HCT116 (cell line): ENCODE data around the gene LINGO3. TPM values are rescaled to one million over a fixed set of nuclear protein-coding genes. Genes with fewer than 3 reads are reported as not detected.

Experiments
- ATAC-seq: fragments of 200-7000 bp; cut with Tn5 transposase; 2 replicates; pipeline ENCODE4 v1.9.1; 2020; ENCODE audit warnings: mild to moderate bottlenecking, moderate library complexity
- BruUV-seq: library from RNA; stranded (reverse); fragments of 400-500 nt; replicated peaks from 2 replicates; lab custom pipeline; 2021; lab: Mats Ljungman, UMichigan
- CTCF ChIA-PET: fragments of 300-600 bp; sonication (Branson Sonifier 250); formaldehyde crosslinking; loops from one replicate; lab custom pipeline; 2021; ENCODE audit warnings: antibody characterized with exemption; lab: Charles Lee
- POLR2A ChIA-PET: fragments of 300-600, 350-600 bp; sonication (Branson Sonifier 250); formaldehyde crosslinking; loops from one replicate; lab custom pipeline; 2021; ENCODE audit warnings: antibody characterized with exemption; lab: Charles Lee
- RAD21 ChIA-PET, 2 experiments: fragments of 300-600 bp; sonication (Branson Sonifier 250); formaldehyde crosslinking; loops; one replicate each; lab custom pipeline; 2023; ENCODE audit warnings: low total read pairs in 2 of 2; ENCODE audit not compliant: uncharacterized antibody in 2 of 2, unreplicated experiment in 2 of 2, low non-redundant PET in 1 of 2; lab: Charles Lee
- DNase-seq: peaks from one replicate; pipeline ENCODE4 v3.0.0-alpha.2; 2010; ENCODE audit warnings: low read depth, low spot score
- H2AFZ ChIP-seq: fragments of 200-600 bp; shearing (Covaris generic), sonication (generic); 2 replicates; pipeline ENCODE4 v1.6.1; 2017; ENCODE audit warnings: low read depth, mixed run types, mixed read lengths, antibody characterized with exemption, low read length; ENCODE audit not compliant: poor library complexity, severe bottlenecking
- H3K27ac ChIP-seq: 2 replicates; pipeline ENCODE4 v1.5.1; 2012; ENCODE audit warnings: low read depth, low read length
- H3K27me3 ChIP-seq: fragments of 200-600 bp; sonication (generic); 2 replicates; pipeline ENCODE4 v1.6.1; 2016; ENCODE audit warnings: mixed run types, low read length, mixed read lengths; ENCODE audit not compliant: insufficient read depth
- H3K36me3 ChIP-seq, 2 experiments: fragments of 200-500 bp in 1 of 2; fragments of 200-600 bp in 1 of 2; sonication (Bioruptor generic) in 1 of 2; sonication (generic) in 1 of 2; 2 replicates each; pipeline versions ENCODE4 v1.5.1 to v1.6.1; 2014 to 2016; ENCODE audit warnings: low read length in 2 of 2, inconsistent platforms in 1 of 2, mixed read lengths in 1 of 2, mixed run types in 1 of 2; ENCODE audit not compliant: insufficient read depth in 2 of 2, control insufficient read depth in 1 of 2
- H3K4me1 ChIP-seq, 2 experiments: fragments of 200-600 bp in 1 of 2; sonication (generic) in 1 of 2; 2 replicates each; pipeline versions ENCODE4 v1.5.1 to v1.6.1; 2012 to 2017; ENCODE audit warnings: low read length in 2 of 2, inconsistent platforms in 1 of 2, mild to moderate bottlenecking in 1 of 2, mixed read lengths in 1 of 2, mixed run types in 1 of 2, moderate library complexity in 1 of 2; ENCODE audit not compliant: insufficient read depth in 2 of 2, control insufficient read depth in 1 of 2
- H3K4me2 ChIP-seq: fragments of 200-600 bp; sonication (generic); 2 replicates; pipeline ENCODE4 v1.6.1; 2017; ENCODE audit warnings: mixed run types, low read length, mixed read lengths
- H3K4me3 ChIP-seq, 2 experiments: fragments of 200-600 bp in 1 of 2; sonication (generic) in 1 of 2; replicated peaks in 1 of 2; 2 replicates each; pipeline ENCODE4 v1.5.1; 2011 to 2016; ENCODE audit warnings: low read length in 2 of 2, control low read depth in 1 of 2, low read depth in 1 of 2, mild to moderate bottlenecking in 1 of 2, mixed read lengths in 1 of 2, mixed run types in 1 of 2
- H3K79me2 ChIP-seq: fragments of 200-600 bp; sonication (generic); 2 replicates; pipeline ENCODE4 v1.6.1; 2017; ENCODE audit warnings: mild to moderate bottlenecking, mixed run types, low read length, moderate library complexity, mixed read lengths; ENCODE audit not compliant: insufficient read depth
- H3K9ac ChIP-seq: fragments of 200-600 bp; sonication (generic); 2 replicates; pipeline ENCODE4 v1.6.1; 2016; ENCODE audit warnings: low read length, mixed read lengths
- H3K9me2 ChIP-seq: fragments of 200-600 bp; sonication (generic), shearing (Covaris generic); 2 replicates; pipeline ENCODE4 v1.6.1; 2017; ENCODE audit warnings: mixed run types, mild to moderate bottlenecking, moderate library complexity; ENCODE audit not compliant: insufficient read depth
- H3K9me3 ChIP-seq, 2 experiments: fragments of 200-500 bp in 1 of 2; fragments of 200-600 bp in 1 of 2; sonication (Bioruptor generic) in 1 of 2; sonication (generic) in 1 of 2; 2 replicates each; pipeline ENCODE4 v1.6.1; 2014 to 2017; ENCODE audit warnings: low read length in 2 of 2, mixed read lengths in 2 of 2, inconsistent platforms in 1 of 2, low read depth in 1 of 2, mild to moderate bottlenecking in 1 of 2, mixed run types in 1 of 2, moderate library complexity in 1 of 2; ENCODE audit not compliant: control insufficient read depth in 1 of 2, insufficient read depth in 1 of 2
- H4K20me1 ChIP-seq: fragments of 200-600 bp; sonication (generic), shearing (Covaris generic); 2 replicates; pipeline ENCODE4 v1.6.1; 2017; ENCODE audit warnings: mixed run types, mild to moderate bottlenecking, moderate library complexity; ENCODE audit not compliant: insufficient read depth
- CEBPB ChIP-seq: IDR thresholded peaks from 2 replicates; pipeline ENCODE4 v1.6.1; 2012; ENCODE audit warnings: low read depth
- EGR1 ChIP-seq: IDR thresholded peaks from 2 replicates; pipeline ENCODE4 v1.6.1; 2012; ENCODE audit warnings: low read depth
- ELF1 ChIP-seq: IDR thresholded peaks from 2 replicates; pipeline ENCODE4 v1.6.1; 2012; ENCODE audit warnings: low read depth, borderline replicate concordance
- EZH2 ChIP-seq: fragments of 200-600 bp; sonication (generic); IDR thresholded peaks from 2 replicates; pipeline ENCODE4 v1.6.1; 2017; ENCODE audit warnings: antibody characterized with exemption, mixed run types
- EZH2phosphoT487 ChIP-seq: fragments of 200-600 bp; IDR thresholded peaks from 2 replicates; pipeline ENCODE4 v1.6.1; 2018; ENCODE audit warnings: antibody characterized with exemption, borderline replicate concordance
- FOSL1 ChIP-seq: IDR thresholded peaks from 2 replicates; pipeline ENCODE4 v1.6.1; 2012; ENCODE audit warnings: low read depth
- JUND ChIP-seq: IDR thresholded peaks from 2 replicates; pipeline ENCODE4 v1.6.1; 2012
- POLR2A ChIP-seq: IDR thresholded peaks from 2 replicates; pipeline ENCODE4 v1.7.0; 2011; ENCODE audit warnings: borderline replicate concordance; ENCODE audit not compliant: insufficient read depth, insufficient read length; ENCODE audit errors: extremely low read depth
- POLR2AphosphoS5 ChIP-seq: IDR thresholded peaks from 2 replicates; pipeline ENCODE4 v1.6.1; 2011; ENCODE audit warnings: mild to moderate bottlenecking, low read depth, low read length, moderate library complexity
- REST ChIP-seq: IDR thresholded peaks from 2 replicates; pipeline ENCODE4 v1.6.1; 2012; ENCODE audit warnings: low read depth
- SIN3A ChIP-seq: IDR thresholded peaks from 2 replicates; pipeline ENCODE4 v1.6.1; 2012; ENCODE audit warnings: low read depth
- SP1 ChIP-seq: IDR thresholded peaks from 2 replicates; pipeline ENCODE4 v1.6.1; 2012; ENCODE audit warnings: low read depth
- YY1 ChIP-seq: IDR thresholded peaks from 2 replicates; pipeline ENCODE4 v1.6.1; 2011; ENCODE audit warnings: low read length, low read depth, moderate library complexity, mild to moderate bottlenecking; ENCODE audit not compliant: insufficient replicate concordance; ENCODE audit errors: extremely low read depth
- ZFX ChIP-seq: fragments of 450-650 bp; IDR thresholded peaks from 2 replicates; pipeline ENCODE4 v1.6.1; 2017
- ZNF274 ChIP-seq: fragments of 200-500 bp; sonication (Bioruptor generic); IDR thresholded peaks from 2 replicates; pipeline ENCODE4 v1.6.1; 2014; ENCODE audit warnings: mild to moderate bottlenecking, low read depth, low read length, inconsistent platforms
- intact Hi-C: fragments of 100-400 bp; cut with micrococcal nuclease; formaldehyde crosslinking; loops from 2 replicates; pipeline ENCODE4 v1.10.0; 2022
- total RNA-seq: library from RNA; stranded (reverse); gene quantifications from one replicate; pipeline ENCODE4 v1.2.1, GENCODE V29; 2021; ENCODE audit not compliant: unreplicated experiment
- TF ChIP-seq, protein P1 (sequence below): IDR thresholded peaks from 2 replicates; pipeline ENCODE4 v1.6.1; 2012

The LINGO3 gene
- total RNA-seq, 1 experiment from 2014 or later: not detected

GRCh38 chr19:2303211-2303798 lies 4.6 kb downstream of the LINGO3 start:
- Histone ChIP-seq H3K4me3 (no peak overlapping the region), H3K9me2 (no peaks in the 10 kb centered on the region), H3K9me3 (no peaks in the 10 kb centered on the region), H3K4me1 (no peaks in the 10 kb centered on the region), H3K36me3 (no peaks in the 10 kb centered on the region), H2AFZ (no peak overlapping the region), H4K20me1 (no peaks in the 10 kb centered on the region), H3K79me2 (no peaks in the 10 kb centered on the region), H3K4me2 (no peak overlapping the region), H3K27ac (no peak overlapping the region), H3K9ac (no peak overlapping the region), H3K27me3 (no peaks in the 10 kb centered on the region)
- CTCF ChIA-PET: no interaction called here
- TF ChIP-seq POLR2AphosphoS5: no peak
- TF ChIP-seq EZH2phosphoT487: no peak
- no peak for TF ChIP-seq CEBPB
- TF ChIP-seq, protein P1, sequence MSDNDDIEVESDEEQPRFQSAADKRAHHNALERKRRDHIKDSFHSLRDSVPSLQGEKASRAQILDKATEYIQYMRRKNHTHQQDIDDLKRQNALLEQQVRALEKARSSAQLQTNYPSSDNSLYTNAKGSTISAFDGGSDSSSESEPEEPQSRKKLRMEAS: no peak
- TF ChIP-seq REST: no peak
- TF ChIP-seq SP1: no peak
- TF ChIP-seq SIN3A: no peak
- TF ChIP-seq ZFX: no peak
- no peak for TF ChIP-seq FOSL1
- no peak for TF ChIP-seq ELF1
- no peak for TF ChIP-seq EZH2
- TF ChIP-seq YY1: no peak
- no peak for TF ChIP-seq JUND
- no peak for TF ChIP-seq ZNF274
- no peak for TF ChIP-seq POLR2A
- TF ChIP-seq EGR1: no peak
- POLR2A ChIA-PET: no interaction called here
- DNase-seq (no peak), ATAC-seq (no peak)
- intact Hi-C loops: no loop called here
- no TSS peak for BruUV-seq
- RAD21 ChIA-PET: no interaction called here
